GM12874 (cell line): ENCODE measurements around the gene COL1A2.

ENCODE experiments used
- CTCF ChIP-seq: IDR thresholded peaks from 2 replicates; pipeline ENCODE4 v1.5.1; 2011; ENCODE audit warnings: low read depth, mild to moderate bottlenecking, control low read depth, low read length, moderate library complexity; ENCODE audit not compliant: insufficient read depth

The COL1A2 gene

GRCh38 chr7:94398841-94399240 is 4.1 kb downstream of the COL1A2 start:
- no peak for TF ChIP-seq CTCF

- no peak for TF ChIP-seq CTCF
Measured at GRCh38 chr7:94400022-94400421, 5.3 kb downstream of the COL1A2 start.

GRCh38 chr7:94400643-94401427 is 6.1 kb downstream of the COL1A2 start:
- no peak for TF ChIP-seq CTCF

GRCh38 chr7:94401428-94401814 is 6.7 kb downstream of the COL1A2 start:
- no peak for TF ChIP-seq CTCF

- TF ChIP-seq CTCF: no peak
Measured at GRCh38 chr7:94403546-94403945, 8.9 kb downstream of the COL1A2 start.

GRCh38 chr7:94405506-94405905 is 10.8 kb downstream of the COL1A2 start:
- TF ChIP-seq CTCF: no peak

- TF ChIP-seq CTCF: no peak
Measured at GRCh38 chr7:94406696-94407095, 12.0 kb downstream of the COL1A2 start.
